ENCODE data around the gene NOS1. TPM values are rescaled to one million over a fixed set of nuclear protein-coding genes. Genes with fewer than 3 reads are reported as not detected.

The NOS1 gene
- total RNA-seq, 1 experiment from 2014 or later, result not detected

DNA sequence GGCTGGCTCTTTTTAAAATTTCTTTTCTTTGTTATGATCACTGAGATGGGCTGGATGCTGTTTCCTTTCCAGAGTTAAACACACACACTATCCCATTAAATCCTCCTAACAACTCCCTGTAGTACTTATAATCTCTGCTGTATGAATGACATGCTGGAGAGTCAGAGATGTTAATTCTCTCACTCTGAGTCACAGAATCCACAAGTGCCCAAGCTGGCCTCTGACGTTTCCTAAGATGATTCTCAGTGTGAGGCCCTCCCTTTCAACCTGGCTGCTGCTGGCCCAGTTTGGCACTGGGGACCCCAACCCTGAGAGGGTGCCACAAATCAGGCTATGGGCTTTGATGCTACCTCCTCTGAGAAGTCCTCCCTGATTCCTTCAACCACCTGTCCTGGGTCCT lies 5.4 kb downstream of the NOS1 start:
- ChIA-PET CTCF (no interaction called here), POLR2A (no interaction called here)
- no peak for DNase-seq
- H3K27ac Mint-ChIP-seq (ENCODE audit: unreplicated experiment), result no peak overlapping the region
- BruUV-seq (replicated peaks), result no TSS peak
- peaks cover 11% of the 10 kb centered on the region for H3K27me3 Mint-ChIP-seq (ENCODE audit: insufficient read depth, unreplicated experiment)
- Histone ChIP-seq H3K27me3 (replicated peaks; ENCODE audit: control insufficient read depth, insufficient read depth, low read length) (no peaks in the 10 kb centered on the region; the same call in 1 of the 2 replicates), H3K36me3 (ENCODE audit: control insufficient read depth, insufficient read depth, low read length) (no peaks in the 10 kb centered on the region), H3K4me1 (no peaks in the 10 kb centered on the region), H3K4me3 (ENCODE audit: low read depth, low read length) (no peak overlapping the region), H3K9me3 (no peaks in the 10 kb centered on the region)
- no peaks in the 10 kb centered on the region for H3K36me3 Mint-ChIP-seq (ENCODE audit: insufficient read depth, unreplicated experiment)
- H3K9me3 Mint-ChIP-seq (ENCODE audit: unreplicated experiment), result no peaks in the 10 kb centered on the region
- no peaks in the 10 kb centered on the region for H3K4me1 Mint-ChIP-seq (ENCODE audit: low read depth, unreplicated experiment)
- no peak overlapping the region for H3K4me3 Mint-ChIP-seq (ENCODE audit: unreplicated experiment)
- intact Hi-C loops (cut with micrococcal nuclease; ENCODE audit: unreplicated experiment), result no loop called here
- TF ChIP-seq, protein P1, sequence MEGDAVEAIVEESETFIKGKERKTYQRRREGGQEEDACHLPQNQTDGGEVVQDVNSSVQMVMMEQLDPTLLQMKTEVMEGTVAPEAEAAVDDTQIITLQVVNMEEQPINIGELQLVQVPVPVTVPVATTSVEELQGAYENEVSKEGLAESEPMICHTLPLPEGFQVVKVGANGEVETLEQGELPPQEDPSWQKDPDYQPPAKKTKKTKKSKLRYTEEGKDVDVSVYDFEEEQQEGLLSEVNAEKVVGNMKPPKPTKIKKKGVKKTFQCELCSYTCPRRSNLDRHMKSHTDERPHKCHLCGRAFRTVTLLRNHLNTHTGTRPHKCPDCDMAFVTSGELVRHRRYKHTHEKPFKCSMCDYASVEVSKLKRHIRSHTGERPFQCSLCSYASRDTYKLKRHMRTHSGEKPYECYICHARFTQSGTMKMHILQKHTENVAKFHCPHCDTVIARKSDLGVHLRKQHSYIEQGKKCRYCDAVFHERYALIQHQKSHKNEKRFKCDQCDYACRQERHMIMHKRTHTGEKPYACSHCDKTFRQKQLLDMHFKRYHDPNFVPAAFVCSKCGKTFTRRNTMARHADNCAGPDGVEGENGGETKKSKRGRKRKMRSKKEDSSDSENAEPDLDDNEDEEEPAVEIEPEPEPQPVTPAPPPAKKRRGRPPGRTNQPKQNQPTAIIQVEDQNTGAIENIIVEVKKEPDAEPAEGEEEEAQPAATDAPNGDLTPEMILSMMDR (IDR thresholded peaks at IDR 0.05; ENCODE audit: insufficient read depth in 1 of 2, low read depth in 1 of 2, low read length in 1 of 2, severe bottlenecking in 1 of 2, unreplicated experiment in 1 of 2), result no peak

DNA sequence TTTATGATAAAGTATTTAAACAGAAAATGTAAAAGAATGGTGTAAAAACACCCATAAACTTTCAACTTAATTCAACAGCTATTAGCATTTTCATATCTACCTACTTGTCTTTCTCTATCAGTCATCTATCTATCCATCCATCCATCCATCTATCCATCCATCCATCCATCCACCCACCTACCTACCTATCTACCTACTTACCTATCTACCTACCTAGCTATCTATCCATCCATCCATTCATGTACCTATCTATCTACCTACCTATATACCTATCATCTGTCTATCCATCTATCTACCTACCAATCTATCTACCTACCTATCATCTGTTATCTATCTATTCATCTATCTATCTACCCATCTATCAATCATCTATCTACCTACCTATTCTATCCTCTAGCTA lies 8.5 kb downstream of the NOS1 start:
- no peaks in the 10 kb centered on the region for H3K36me3 ChIP-seq (ENCODE audit: control insufficient read depth, insufficient read depth, low read length)
- ChIA-PET POLR2A (no interaction called here), CTCF (no interaction called here)
- TF ChIP-seq, protein P1 (IDR thresholded peaks at IDR 0.05; ENCODE audit: insufficient read depth in 1 of 2, low read depth in 1 of 2, low read length in 1 of 2, severe bottlenecking in 1 of 2, unreplicated experiment in 1 of 2), result no peak
- Mint-ChIP-seq H3K27me3 (ENCODE audit: insufficient read depth, unreplicated experiment) (peaks cover 11% of the 10 kb centered on the region), H3K4me1 (ENCODE audit: low read depth, unreplicated experiment) (no peaks in the 10 kb centered on the region), H3K9me3 (ENCODE audit: unreplicated experiment) (no peaks in the 10 kb centered on the region), H3K27ac (ENCODE audit: unreplicated experiment) (no peak overlapping the region), H3K4me3 (ENCODE audit: unreplicated experiment) (no peak overlapping the region), H3K36me3 (ENCODE audit: insufficient read depth, unreplicated experiment) (no peaks in the 10 kb centered on the region)
- H3K27me3 ChIP-seq (replicated peaks; ENCODE audit: control insufficient read depth, insufficient read depth, low read length), result no peaks in the 10 kb centered on the region; the same call in 1 of the 2 replicates
- BruUV-seq (replicated peaks), result no TSS peak
- DNase-seq, result no peak
- H3K4me1 ChIP-seq, result no peaks in the 10 kb centered on the region
- intact Hi-C loops (cut with micrococcal nuclease; ENCODE audit: unreplicated experiment), result no loop called here
- H3K9me3 ChIP-seq, result no peaks in the 10 kb centered on the region
- H3K4me3 ChIP-seq (ENCODE audit: low read depth, low read length), result no peak overlapping the region

DNA sequence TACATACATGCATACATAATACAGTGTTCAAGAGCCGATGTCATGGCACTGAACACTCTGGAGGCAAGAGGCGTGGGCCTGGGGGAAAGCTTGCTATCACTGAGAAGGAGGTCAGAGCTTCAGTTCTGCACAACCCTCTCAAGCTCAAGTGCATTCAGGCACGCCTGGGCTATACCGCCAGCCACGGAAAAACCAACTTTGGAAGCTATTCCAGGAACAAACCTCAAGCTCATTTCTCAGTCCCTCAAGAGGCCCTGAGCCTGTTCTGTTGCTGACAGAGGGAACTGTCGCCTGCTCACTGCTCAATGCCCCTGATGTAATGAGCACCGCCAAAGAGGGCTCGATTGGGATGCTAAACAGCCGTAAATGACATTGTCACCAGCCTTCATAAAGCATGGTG lies 9.2 kb downstream of the NOS1 start:
- H3K4me1 ChIP-seq, result no peaks in the 10 kb centered on the region
- POLR2A ChIA-PET, result no interaction called here
- H3K4me3 Mint-ChIP-seq (ENCODE audit: unreplicated experiment), result no peak overlapping the region
- no peak for DNase-seq
- H3K4me3 ChIP-seq (ENCODE audit: low read depth, low read length), result no peak overlapping the region
- no peaks in the 10 kb centered on the region for H3K9me3 ChIP-seq
- H3K4me1 Mint-ChIP-seq (ENCODE audit: low read depth, unreplicated experiment), result no peaks in the 10 kb centered on the region
- no TSS peak for BruUV-seq (replicated peaks)
- no peak overlapping the region for H3K27ac Mint-ChIP-seq (ENCODE audit: unreplicated experiment)
- H3K36me3 ChIP-seq (ENCODE audit: control insufficient read depth, insufficient read depth, low read length), result no peaks in the 10 kb centered on the region
- H3K36me3 Mint-ChIP-seq (ENCODE audit: insufficient read depth, unreplicated experiment), result no peaks in the 10 kb centered on the region
- peaks cover 11% of the 10 kb centered on the region for H3K27me3 Mint-ChIP-seq (ENCODE audit: insufficient read depth, unreplicated experiment)
- CTCF ChIA-PET, result no interaction called here
- no peaks in the 10 kb centered on the region for H3K9me3 Mint-ChIP-seq (ENCODE audit: unreplicated experiment)
- intact Hi-C loops (cut with micrococcal nuclease; ENCODE audit: unreplicated experiment), result no loop called here
- TF ChIP-seq, protein P1 (IDR thresholded peaks at IDR 0.05; ENCODE audit: insufficient read depth in 1 of 2, low read depth in 1 of 2, low read length in 1 of 2, severe bottlenecking in 1 of 2, unreplicated experiment in 1 of 2), result no peak
- no peaks in the 10 kb centered on the region; the same call in 1 of the 2 replicates for H3K27me3 ChIP-seq (replicated peaks; ENCODE audit: control insufficient read depth, insufficient read depth, low read length)
